ENCODE measurements around the gene KCNK10. TPM values are rescaled to one million over a fixed set of nuclear protein-coding genes. Genes with fewer than 3 reads are reported as not detected.
A peak's percentile ranks its signal among the peaks of the same experiment; 100 is the strongest.

Gene KCNK10
- total and polyA plus RNA-seq, 10 donors, result 0.03 to 0.13 (median 0.08) TPM; not detected in 6

- Histone ChIP-seq H3K4me1 (peaks cover 0 to 5% (median 0%) of the 10 kb centered on the region in 6 donors), H3K27ac (no peak overlapping the region), H3K4me3 (no peak overlapping the region), H3K9me3 (peaks cover 0 to 14% (median 8%) of the 10 kb centered on the region in 8 donors), H3K27me3 (replicated peaks in 1 of 7) (no peaks in the 10 kb centered on the region), H3K36me3 (no peaks in the 10 kb centered on the region)
- DNase-seq, result no peak
- intact Hi-C loops (cut with DNase I; ENCODE audit: low total_unique reads), result no loop called here
- TF ChIP-seq CTCF (IDR thresholded peaks at IDR 0.05 in 8 of 11, conservative IDR thresholded peaks at IDR 0.05 in 3 of 11), result no peak
- no peak for TF ChIP-seq POLR2AphosphoS5 (IDR thresholded peaks at IDR 0.05)
These were observed 152.7 kb downstream of the KCNK10 start for GRCh38 chr14:88170333-88170732.

GRCh38 chr14:88168498-88169165 is 154.4 kb downstream of the KCNK10 start:
- Histone ChIP-seq H3K27ac (no peak overlapping the region), H3K36me3 (no peaks in the 10 kb centered on the region), H3K9me3 (peaks cover 0 to 14% (median 8%) of the 10 kb centered on the region in 8 donors), H3K4me3 (no peak overlapping the region), H3K4me1 (peaks cover 0 to 5% (median 0%) of the 10 kb centered on the region in 6 donors), H3K27me3 (replicated peaks in 1 of 7) (no peaks in the 10 kb centered on the region)
- intact Hi-C loops (cut with DNase I; ENCODE audit: low total_unique reads), result loop anchor here (5.0 to 10.0 kb wide), 2 partner anchors 144 to 221 kb away; no protein-coding TSS in a partner anchor
- TF ChIP-seq POLR2A (IDR thresholded peaks at IDR 0.05), result no peak
- peak; percentile 59 to 89 (median 78) for TF ChIP-seq CTCF (IDR thresholded peaks at IDR 0.05 in 8 of 11, conservative IDR thresholded peaks at IDR 0.05 in 3 of 11)
- WGBS, 5 donors, result 60 to 68% (median 62%) methylated on average over 3 of the region's 3 CpGs
- DNase-seq, result peak; percentile 75

DNA sequence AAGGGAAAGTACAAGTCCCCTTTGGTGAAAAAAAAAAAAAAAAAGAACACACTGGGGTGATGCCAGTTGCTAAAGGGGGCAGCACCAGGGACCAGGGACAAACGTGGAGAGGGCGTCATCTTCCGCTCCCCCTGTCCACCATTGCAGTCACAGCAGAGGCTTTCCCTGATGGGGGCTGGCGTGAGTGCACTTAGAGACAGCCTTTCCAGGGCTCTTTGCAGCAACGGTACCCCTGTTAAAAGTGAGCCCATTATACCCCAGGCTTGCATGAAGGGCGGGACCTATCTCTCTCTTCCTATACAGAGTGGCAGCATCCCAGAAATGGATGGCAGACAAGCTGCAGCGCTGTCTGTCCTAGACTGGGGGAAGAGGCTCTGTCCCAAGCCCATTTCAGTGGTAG is 155.0 kb downstream of the KCNK10 start:
- WGBS, 5 donors, result 84 to 90% (median 85%) methylated on average over 6 to 7 of the region's 7 CpGs
- DNase-seq, result no peak
- H3K36me3 ChIP-seq, result no peaks in the 10 kb centered on the region
- H3K27me3 ChIP-seq (replicated peaks in 1 of 7), result no peaks in the 10 kb centered on the region
- H3K4me3 ChIP-seq, result no peak overlapping the region
- TF ChIP-seq CTCF (IDR thresholded peaks at IDR 0.05 in 8 of 11, conservative IDR thresholded peaks at IDR 0.05 in 3 of 11) (no peak), POLR2A (IDR thresholded peaks at IDR 0.05) (no peak), POLR2AphosphoS5 (IDR thresholded peaks at IDR 0.05) (no peak)
- no peak overlapping the region for H3K27ac ChIP-seq
- intact Hi-C loops (cut with DNase I; ENCODE audit: low total_unique reads), result loop anchor here (5.0 to 10.0 kb wide), 2 partner anchors 143 to 221 kb away; no protein-coding TSS in a partner anchor
- H3K4me1 ChIP-seq, result peaks cover 0 to 5% (median 0%) of the 10 kb centered on the region in 6 donors
- H3K9me3 ChIP-seq, result peaks cover 0 to 14% (median 8%) of the 10 kb centered on the region in 8 donors

- TF ChIP-seq POLR2AphosphoS5 (IDR thresholded peaks at IDR 0.05) (no peak), POLR2A (IDR thresholded peaks at IDR 0.05) (no peak), CTCF (IDR thresholded peaks at IDR 0.05 in 8 of 11, conservative IDR thresholded peaks at IDR 0.05 in 3 of 11) (no peak)
- intact Hi-C loops (cut with DNase I; ENCODE audit: low total_unique reads), result loop anchor here (5.0 to 10.0 kb wide), 2 partner anchors 142 to 219 kb away; no protein-coding TSS in a partner anchor
These were observed 156.5 kb downstream of the KCNK10 start for GRCh38 chr14:88166616-88167015.

More at GRCh38 chr14:88166616-88167015, 156.5 kb downstream of the KCNK10 start:
- no peak for DNase-seq
- H3K4me3 ChIP-seq, result no peak overlapping the region
- WGBS, 5 donors, result 81 to 89% (median 86%) methylated on average over 3 of the region's 3 CpGs
- H3K36me3 ChIP-seq, result no peaks in the 10 kb centered on the region
- peaks cover 0 to 5% (median 0%) of the 10 kb centered on the region in 6 donors for H3K4me1 ChIP-seq
- H3K27ac ChIP-seq, result no peak overlapping the region
- H3K9me3 ChIP-seq, result peaks cover 0 to 14% (median 8%) of the 10 kb centered on the region in 8 donors
- H3K27me3 ChIP-seq (replicated peaks in 1 of 7), result no peaks in the 10 kb centered on the region
